OCI-LY1 (cell line): ENCODE measurements around the gene PFN3.

Source experiments
- H2AFZ ChIP-seq: fragments of 200-600 bp; sonication (generic), shearing (Covaris generic); 2 replicates; pipeline ENCODE4 v1.6.0; 2014; ENCODE audit warnings: antibody characterized with exemption, mild to moderate bottlenecking, low read length
- H3F3A ChIP-seq: fragments of 200-600 bp; sonication (generic), shearing (Covaris generic); 2 replicates; pipeline ENCODE4 v1.6.0; 2014; ENCODE audit warnings: mild to moderate bottlenecking, antibody characterized with exemption, low read length, moderate library complexity; ENCODE audit not compliant: insufficient read depth
- H3K27ac ChIP-seq: fragments of 200-600 bp; sonication (generic); 2 replicates; pipeline ENCODE4 v1.5.1; 2014; ENCODE audit warnings: low read length, mixed run types, mild to moderate bottlenecking, low read depth; ENCODE audit not compliant: poor library complexity, severe bottlenecking
- H3K27me3 ChIP-seq: fragments of 200-600 bp; sonication (generic); 2 replicates; pipeline ENCODE4 v1.6.0; 2014; ENCODE audit warnings: antibody characterized with exemption, mild to moderate bottlenecking, low read length, moderate library complexity; ENCODE audit not compliant: insufficient read depth
- H3K36me3 ChIP-seq: fragments of 200-600 bp; sonication (generic); 2 replicates; pipeline ENCODE4 v1.6.1; 2014; ENCODE audit warnings: mild to moderate bottlenecking, antibody characterized with exemption, low read length, moderate library complexity, mixed read lengths; ENCODE audit not compliant: insufficient read depth
- H3K4me1 ChIP-seq: fragments of 200-600 bp; sonication (generic); 2 replicates; pipeline ENCODE4 v1.5.1; 2014; ENCODE audit warnings: mild to moderate bottlenecking, low read length, moderate library complexity; ENCODE audit not compliant: insufficient read depth, severe bottlenecking
- H3K4me2 ChIP-seq: fragments of 200-600 bp; sonication (generic), shearing (Covaris generic); 2 replicates; pipeline ENCODE4 v1.6.1; 2014; ENCODE audit warnings: low read length
- H3K4me3 ChIP-seq: fragments of 200-600 bp; sonication (generic); 2 replicates; pipeline ENCODE4 v1.5.1; 2014; ENCODE audit warnings: low read length, low read depth, mild to moderate bottlenecking, mixed read lengths; ENCODE audit not compliant: poor library complexity, severe bottlenecking
- H3K79me2 ChIP-seq: fragments of 200-600 bp; shearing (Covaris generic); 2 replicates; pipeline ENCODE4 v1.6.1; 2016; ENCODE audit warnings: mixed run types, low read length, mixed read lengths; ENCODE audit not compliant: insufficient read depth
- H3K9ac ChIP-seq: fragments of 200-600 bp; sonication (generic), shearing (Covaris generic); 2 replicates; pipeline ENCODE4 v1.6.1; 2014; ENCODE audit warnings: mild to moderate bottlenecking, low read length, mixed read lengths
- H3K9me2 ChIP-seq: fragments of 200-600 bp; sonication (generic), shearing (Covaris generic); 2 replicates; pipeline ENCODE4 v1.6.1; 2014; ENCODE audit warnings: low read depth, mild to moderate bottlenecking, low read length, mixed read lengths
- H3K9me3 ChIP-seq: fragments of 200-600 bp; shearing (Covaris generic); 2 replicates; pipeline ENCODE4 v1.6.1; 2014; ENCODE audit warnings: low read length, mixed read lengths
- H4K20me1 ChIP-seq: fragments of 200-600 bp; sonication (generic), shearing (Covaris generic); 2 replicates; pipeline ENCODE4 v1.6.0; 2016; ENCODE audit warnings: mild to moderate bottlenecking, low read length; ENCODE audit not compliant: insufficient read depth
- EZH2 ChIP-seq: fragments of 200-600 bp; sonication (generic), shearing (Covaris generic); IDR thresholded peaks from 2 replicates; pipeline ENCODE4 v1.8.0; 2017; ENCODE audit warnings: borderline replicate concordance, mixed run types, mild to moderate bottlenecking, antibody characterized with exemption, low read length, moderate library complexity, mixed read lengths
- TF ChIP-seq, protein P1 (sequence below): fragments of 200-600 bp; sonication (generic), shearing (Covaris generic); IDR thresholded peaks from 2 replicates; pipeline ENCODE4 v1.5.1; 2017; ENCODE audit warnings: mild to moderate bottlenecking, antibody characterized with exemption, low read length, moderate library complexity, mixed read lengths

PFN3 gene

DNA sequence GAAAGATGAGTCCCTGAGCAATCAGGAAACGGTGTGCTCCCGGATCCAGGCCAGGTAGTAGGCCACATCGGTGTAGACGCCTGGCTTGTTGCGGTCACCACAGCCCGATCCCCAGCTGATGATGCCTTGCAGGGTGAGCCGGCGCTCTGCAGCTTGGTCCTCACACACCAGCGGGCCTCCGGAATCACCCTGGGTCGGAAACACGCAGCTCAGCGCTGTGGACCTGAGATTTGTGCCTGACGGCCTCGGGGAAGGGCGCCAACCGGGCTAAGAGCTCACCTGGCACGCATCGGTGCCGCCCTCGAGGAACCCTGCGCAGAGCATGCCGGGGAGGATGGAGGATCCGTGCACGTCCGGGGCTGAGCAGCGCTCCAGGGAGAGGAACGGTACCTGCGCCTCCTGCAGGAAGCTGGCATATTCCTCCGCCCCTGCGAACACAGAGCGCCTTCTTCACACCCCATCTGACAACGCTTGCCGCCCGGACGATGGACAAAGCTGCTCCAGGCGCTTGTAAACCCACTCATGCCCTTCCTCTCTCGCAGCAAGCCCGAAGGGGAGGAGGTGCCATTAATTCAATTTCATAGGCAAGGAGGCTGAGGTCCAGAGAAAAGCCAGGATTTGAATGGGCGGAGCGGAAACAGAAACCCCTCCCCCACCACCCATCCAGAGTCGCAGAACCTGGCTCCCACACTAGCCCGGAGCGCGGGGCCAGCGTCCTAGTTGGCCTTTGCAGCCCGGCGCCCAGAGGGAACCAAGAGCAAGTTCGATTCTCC, 2.0 kb upstream of the PFN3 start:
- Histone ChIP-seq H3K9ac (no peak overlapping the region; the same call in 1 of the 2 replicates), H2AFZ (no peak overlapping the region), H3K4me3 (peak overlapping the region; percentile 61), H4K20me1 (no peaks in the 10 kb centered on the region), H3F3A (0 out of 2 replicates have a peak, but pooled peaks cover 4% of the 10 kb centered on the region), H3K27me3 (peaks cover 12% of the 10 kb centered on the region; the same call in 1 of the 2 replicates), H3K4me1 (peaks cover 34% of the 10 kb centered on the region), H3K4me2 (peak overlapping the region; percentile 81), H3K36me3 (no peaks in the 10 kb centered on the region), H3K9me2 (no peaks in the 10 kb centered on the region), H3K9me3 (no peaks in the 10 kb centered on the region), H3K27ac (no peak overlapping the region), H3K79me2 (no peaks in the 10 kb centered on the region)
- TF ChIP-seq EZH2, result no peak
- TF ChIP-seq, protein P1, sequence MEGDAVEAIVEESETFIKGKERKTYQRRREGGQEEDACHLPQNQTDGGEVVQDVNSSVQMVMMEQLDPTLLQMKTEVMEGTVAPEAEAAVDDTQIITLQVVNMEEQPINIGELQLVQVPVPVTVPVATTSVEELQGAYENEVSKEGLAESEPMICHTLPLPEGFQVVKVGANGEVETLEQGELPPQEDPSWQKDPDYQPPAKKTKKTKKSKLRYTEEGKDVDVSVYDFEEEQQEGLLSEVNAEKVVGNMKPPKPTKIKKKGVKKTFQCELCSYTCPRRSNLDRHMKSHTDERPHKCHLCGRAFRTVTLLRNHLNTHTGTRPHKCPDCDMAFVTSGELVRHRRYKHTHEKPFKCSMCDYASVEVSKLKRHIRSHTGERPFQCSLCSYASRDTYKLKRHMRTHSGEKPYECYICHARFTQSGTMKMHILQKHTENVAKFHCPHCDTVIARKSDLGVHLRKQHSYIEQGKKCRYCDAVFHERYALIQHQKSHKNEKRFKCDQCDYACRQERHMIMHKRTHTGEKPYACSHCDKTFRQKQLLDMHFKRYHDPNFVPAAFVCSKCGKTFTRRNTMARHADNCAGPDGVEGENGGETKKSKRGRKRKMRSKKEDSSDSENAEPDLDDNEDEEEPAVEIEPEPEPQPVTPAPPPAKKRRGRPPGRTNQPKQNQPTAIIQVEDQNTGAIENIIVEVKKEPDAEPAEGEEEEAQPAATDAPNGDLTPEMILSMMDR, result 0 out of 2 replicates have a peak, but pooled peaks have one; percentile 34

DNA sequence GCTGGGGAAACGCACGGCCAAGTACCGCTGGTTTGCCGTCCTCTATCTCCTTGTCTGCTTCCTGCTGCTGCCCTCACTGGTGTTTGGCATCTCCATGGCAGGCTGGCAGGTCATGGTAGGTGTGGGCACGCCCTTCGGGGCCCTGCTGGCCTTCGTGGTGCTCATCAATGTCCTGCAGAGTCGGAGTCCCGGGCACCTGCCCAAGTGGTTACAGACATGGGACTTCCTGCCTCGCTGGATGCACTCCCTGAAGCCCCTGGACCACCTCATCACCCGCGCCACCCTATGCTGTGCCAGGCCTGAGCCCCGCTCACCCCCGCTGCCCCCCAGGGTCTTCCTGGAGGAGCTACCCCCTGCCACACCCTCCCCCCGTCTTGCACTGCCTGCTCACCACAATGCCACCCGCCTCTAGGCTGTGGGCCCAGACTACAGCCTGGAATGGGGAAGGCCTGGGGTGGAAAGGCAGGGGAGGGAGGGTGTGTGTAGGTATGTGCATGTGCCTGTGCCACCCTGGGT, 2.5 kb downstream of the PFN3 start:
- no peaks in the 10 kb centered on the region for H3K79me2 ChIP-seq
- H3K4me1 ChIP-seq, result peaks cover 8% of the 10 kb centered on the region
- no peaks in the 10 kb centered on the region for H4K20me1 ChIP-seq
- H2AFZ ChIP-seq, result no peak overlapping the region
- H3K27ac ChIP-seq, result no peak overlapping the region
- no peak overlapping the region for H3K4me3 ChIP-seq
- no peaks in the 10 kb centered on the region for H3K36me3 ChIP-seq
- no peak overlapping the region for H3K4me2 ChIP-seq
- H3K9me3 ChIP-seq, result no peaks in the 10 kb centered on the region
- H3K27me3 ChIP-seq, result peaks cover 10% of the 10 kb centered on the region
- no peaks in the 10 kb centered on the region for H3K9me2 ChIP-seq
- no peak overlapping the region for H3K9ac ChIP-seq
- TF ChIP-seq, protein P1, result no peak
- TF ChIP-seq EZH2, result no peak
- no peaks in the 10 kb centered on the region for H3F3A ChIP-seq

DNA sequence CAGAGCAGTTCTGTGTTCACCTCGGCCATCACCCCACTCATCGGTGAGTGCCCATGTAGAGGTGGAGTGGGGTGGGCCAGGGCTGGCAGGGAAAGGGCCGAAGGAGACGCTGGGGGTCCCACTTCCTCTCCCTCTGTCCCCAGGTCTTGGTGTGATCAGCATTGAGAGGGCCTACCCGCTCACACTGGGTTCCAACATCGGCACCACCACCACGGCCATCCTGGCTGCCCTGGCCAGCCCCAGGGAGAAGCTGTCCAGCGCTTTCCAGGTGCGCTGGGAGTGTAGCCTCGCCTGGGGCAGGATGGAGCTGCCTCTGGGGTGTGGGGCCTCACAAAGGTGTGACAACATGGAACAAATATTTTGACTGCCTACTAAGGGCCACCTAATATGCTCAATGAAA, 3.7 kb downstream of the PFN3 start:
- Histone ChIP-seq H3K4me2 (no peak overlapping the region), H3K9me3 (no peaks in the 10 kb centered on the region), H3F3A (no peaks in the 10 kb centered on the region), H3K4me1 (no peaks in the 10 kb centered on the region), H3K27ac (no peak overlapping the region), H3K9me2 (no peaks in the 10 kb centered on the region), H3K79me2 (no peaks in the 10 kb centered on the region), H3K36me3 (no peaks in the 10 kb centered on the region), H3K27me3 (peaks cover 5% of the 10 kb centered on the region), H3K9ac (no peak overlapping the region), H2AFZ (no peak overlapping the region), H4K20me1 (no peaks in the 10 kb centered on the region), H3K4me3 (no peak overlapping the region)
- TF ChIP-seq EZH2, result no peak
- TF ChIP-seq, protein P1, result no peak
